Neural progenitor cell (in vitro differentiated cells): ENCODE measurements around the gene OPRD1.

Experiments
- CTCF ChIP-seq: fragments of 200-600 bp; sonication (generic); IDR thresholded peaks from 2 replicates; pipeline ENCODE4 v1.5.1; 2017; ENCODE audit warnings: antibody characterized with exemption, mild to moderate bottlenecking
- EZH2 ChIP-seq: fragments of 200-600 bp; sonication (generic); IDR thresholded peaks from 2 replicates; pipeline ENCODE4 v1.6.1; 2017; ENCODE audit warnings: antibody characterized with exemption, mild to moderate bottlenecking, moderate library complexity
- EZH2phosphoT487 ChIP-seq: fragments of 200-600 bp; sonication (generic); IDR thresholded peaks from 2 replicates; pipeline ENCODE4 v1.6.1; 2017; ENCODE audit warnings: antibody characterized with exemption

GRCh38 chr1:28812669-28813468, 899 bp downstream of the OPRD1 start:
- TF ChIP-seq CTCF (no peak), EZH2 (no peak), EZH2phosphoT487 (peak; percentile 16)
